GM06990 (cell line): Measurements from ENCODE around the gene EHD4.

Experiments
- DNase-seq: peaks from one replicate; pipeline ENCODE4 v3.0.0-alpha.2; 2011; ENCODE audit not compliant: insufficient read length; ENCODE audit errors: extremely low read depth
- H3K27me3 ChIP-seq: replicated peaks from 2 replicates; pipeline ENCODE4 v1.6.0; 2011; ENCODE audit warnings: low read length; ENCODE audit not compliant: control insufficient read depth, insufficient read depth
- H3K36me3 ChIP-seq: 2 replicates; pipeline ENCODE4 v1.5.1; 2011; ENCODE audit warnings: low read length; ENCODE audit not compliant: control insufficient read depth, insufficient read depth
- H3K4me3 ChIP-seq: replicated peaks from 2 replicates; pipeline ENCODE4 v1.5.1; 2011; ENCODE audit warnings: low read depth, mild to moderate bottlenecking, control low read depth, low read length
- TF ChIP-seq, protein P1 (sequence below): IDR thresholded peaks from 2 replicates; pipeline ENCODE4 v1.5.1; 2011; ENCODE audit warnings: low read length, control low read depth, mild to moderate bottlenecking, inconsistent platforms; ENCODE audit not compliant: insufficient read depth, poor library complexity, severe bottlenecking

EHD4 gene

GRCh38 chr15:41856716-41857115 is 115.6 kb downstream of the EHD4 start:
- Histone ChIP-seq H3K27me3 (no peaks in the 10 kb centered on the region; the same call in 1 of the 2 replicates), H3K4me3 (no peak overlapping the region), H3K36me3 (no peaks in the 10 kb centered on the region)
- TF ChIP-seq, protein P1, sequence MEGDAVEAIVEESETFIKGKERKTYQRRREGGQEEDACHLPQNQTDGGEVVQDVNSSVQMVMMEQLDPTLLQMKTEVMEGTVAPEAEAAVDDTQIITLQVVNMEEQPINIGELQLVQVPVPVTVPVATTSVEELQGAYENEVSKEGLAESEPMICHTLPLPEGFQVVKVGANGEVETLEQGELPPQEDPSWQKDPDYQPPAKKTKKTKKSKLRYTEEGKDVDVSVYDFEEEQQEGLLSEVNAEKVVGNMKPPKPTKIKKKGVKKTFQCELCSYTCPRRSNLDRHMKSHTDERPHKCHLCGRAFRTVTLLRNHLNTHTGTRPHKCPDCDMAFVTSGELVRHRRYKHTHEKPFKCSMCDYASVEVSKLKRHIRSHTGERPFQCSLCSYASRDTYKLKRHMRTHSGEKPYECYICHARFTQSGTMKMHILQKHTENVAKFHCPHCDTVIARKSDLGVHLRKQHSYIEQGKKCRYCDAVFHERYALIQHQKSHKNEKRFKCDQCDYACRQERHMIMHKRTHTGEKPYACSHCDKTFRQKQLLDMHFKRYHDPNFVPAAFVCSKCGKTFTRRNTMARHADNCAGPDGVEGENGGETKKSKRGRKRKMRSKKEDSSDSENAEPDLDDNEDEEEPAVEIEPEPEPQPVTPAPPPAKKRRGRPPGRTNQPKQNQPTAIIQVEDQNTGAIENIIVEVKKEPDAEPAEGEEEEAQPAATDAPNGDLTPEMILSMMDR, result no peak
- DNase-seq, result no peak

DNA sequence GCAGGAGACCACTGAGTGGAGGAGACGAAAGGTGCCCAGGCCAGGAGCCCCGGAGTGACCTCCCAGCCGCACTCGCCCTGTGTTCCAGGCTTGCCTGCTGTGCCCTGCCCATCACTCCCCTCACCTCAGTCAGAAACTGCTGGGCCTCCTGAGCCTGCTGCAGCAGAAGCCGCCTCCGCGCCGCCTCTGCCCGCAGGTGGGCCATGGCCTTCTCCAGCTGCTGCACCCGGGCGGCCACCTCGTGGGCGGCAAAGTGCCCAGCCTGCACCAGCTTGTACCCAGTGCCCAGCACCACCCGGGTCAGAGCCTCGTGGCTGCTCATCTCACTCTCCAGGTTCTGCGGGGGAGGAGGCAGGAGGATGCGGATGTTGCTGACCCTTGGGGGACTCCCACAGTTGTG is 116.1 kb downstream of the EHD4 start:
- Histone ChIP-seq H3K36me3 (no peaks in the 10 kb centered on the region), H3K27me3 (no peaks in the 10 kb centered on the region; the same call in 1 of the 2 replicates), H3K4me3 (no peak overlapping the region)
- no peak for DNase-seq
- TF ChIP-seq, protein P1, result no peak

GRCh38 chr15:41855261-41855961 is 116.9 kb downstream of the EHD4 start:
- H3K36me3 ChIP-seq, result no peaks in the 10 kb centered on the region
- TF ChIP-seq, protein P1, result no peak
- H3K27me3 ChIP-seq, result no peaks in the 10 kb centered on the region; the same call in 1 of the 2 replicates
- DNase-seq, result no peak
- no peak overlapping the region for H3K4me3 ChIP-seq

GRCh38 chr15:41854443-41854842 is 117.9 kb downstream of the EHD4 start:
- DNase-seq, result no peak
- Histone ChIP-seq H3K27me3 (no peaks in the 10 kb centered on the region; the same call in 1 of the 2 replicates), H3K36me3 (no peaks in the 10 kb centered on the region), H3K4me3 (no peak overlapping the region)
- TF ChIP-seq, protein P1, result no peak

DNA sequence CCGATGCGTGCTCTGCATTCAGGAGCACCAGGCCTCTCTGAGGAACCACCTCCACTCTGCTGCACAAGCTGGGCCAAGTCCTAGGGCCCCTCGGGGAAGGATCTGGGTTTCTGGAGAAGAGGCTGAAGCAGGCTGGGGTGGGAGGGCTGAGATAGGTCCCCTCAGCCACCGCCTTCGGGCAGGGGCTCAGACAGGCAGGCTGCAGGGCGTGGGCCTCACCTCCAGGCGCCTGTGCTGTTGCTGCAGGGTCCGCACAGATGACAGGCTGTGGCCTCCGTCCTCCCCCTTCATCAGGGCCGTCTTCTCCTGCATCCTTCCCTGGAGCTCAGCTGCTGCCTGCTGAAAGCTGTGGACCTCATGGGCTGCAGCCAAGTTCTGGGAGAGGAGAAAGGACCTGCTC is 118.5 kb downstream of the EHD4 start:
- no peak overlapping the region for H3K4me3 ChIP-seq
- H3K27me3 ChIP-seq, result no peaks in the 10 kb centered on the region; the same call in 1 of the 2 replicates
- H3K36me3 ChIP-seq, result no peaks in the 10 kb centered on the region
- no peak for DNase-seq
- TF ChIP-seq, protein P1, result no peak
